ENCODE data around the gene HNF1B. TPM values are rescaled to one million over a fixed set of nuclear protein-coding genes. Genes with fewer than 3 reads are reported as not detected.

The HNF1B gene
- total and polyA plus RNA-seq, 4 donors, result 1.6 to 5.7 (median 4.5) TPM

DNA sequence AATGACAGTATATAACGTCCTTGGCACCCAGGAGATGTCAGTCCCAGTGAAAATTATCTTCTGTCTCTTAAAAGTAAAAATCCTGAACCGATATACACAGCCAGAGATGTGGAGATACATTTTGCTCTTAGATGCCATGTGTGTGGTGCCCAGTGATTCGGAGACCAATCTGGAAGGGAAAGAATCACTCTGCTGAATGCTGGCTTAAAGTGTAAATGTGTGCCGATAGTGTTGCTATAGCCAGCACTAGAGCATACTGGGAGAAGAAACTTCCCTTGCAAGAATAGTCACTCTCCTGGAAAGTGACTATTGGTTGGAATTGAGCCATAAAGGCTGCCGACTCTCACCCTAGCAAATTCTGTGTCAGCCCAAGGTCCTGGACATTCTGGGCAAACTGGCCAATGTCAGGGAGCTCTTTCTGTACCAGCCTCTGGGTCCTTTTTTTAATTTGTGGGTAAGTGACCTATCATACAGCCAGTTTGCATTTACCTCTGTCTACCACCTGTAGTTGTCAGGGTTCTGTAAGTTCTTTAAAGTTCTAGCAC lies 44.2 kb upstream of the HNF1B start:
- TF ChIP-seq HNF4A (conservative IDR thresholded peaks at IDR 0.05) (no peak), JUND (IDR thresholded peaks at IDR 0.05) (no peak), RXRA (IDR thresholded peaks at IDR 0.05) (no peak)
- no peak for DNase-seq (ENCODE audit: low spot score)
- peaks cover 0 to 15% (median 12%) of the 10 kb centered on the region in 4 donors for H3K4me1 ChIP-seq (ENCODE audit: control insufficient read depth in 4 of 4, insufficient read depth in 4 of 4, low read length in 3 of 4)
- H3K27me3 ChIP-seq (ENCODE audit: control insufficient read depth in 4 of 4, insufficient read depth in 4 of 4, low read length in 3 of 4), result no peaks in the 10 kb centered on the region
- H3K4me3 ChIP-seq (ENCODE audit: low read depth in 1 of 3, low read length in 3 of 3), result no peak overlapping the region
- no peaks in the 10 kb centered on the region for H3K9me3 ChIP-seq (ENCODE audit: control insufficient read depth in 4 of 4, low read length in 3 of 4)
- H3K36me3 ChIP-seq (ENCODE audit: control insufficient read depth in 4 of 4, insufficient read depth in 3 of 4, low read depth in 1 of 4, low read length in 3 of 4), result no peaks in the 10 kb centered on the region
- 65% methylated on average over 5 of the region's 5 CpGs for WGBS
- H3K27ac ChIP-seq (ENCODE audit: low read depth in 1 of 2, low read length in 2 of 2), result no peak overlapping the region
- no peak overlapping the region for H3K9ac ChIP-seq (ENCODE audit: low read depth in 1 of 2, low read length in 2 of 2)

DNA sequence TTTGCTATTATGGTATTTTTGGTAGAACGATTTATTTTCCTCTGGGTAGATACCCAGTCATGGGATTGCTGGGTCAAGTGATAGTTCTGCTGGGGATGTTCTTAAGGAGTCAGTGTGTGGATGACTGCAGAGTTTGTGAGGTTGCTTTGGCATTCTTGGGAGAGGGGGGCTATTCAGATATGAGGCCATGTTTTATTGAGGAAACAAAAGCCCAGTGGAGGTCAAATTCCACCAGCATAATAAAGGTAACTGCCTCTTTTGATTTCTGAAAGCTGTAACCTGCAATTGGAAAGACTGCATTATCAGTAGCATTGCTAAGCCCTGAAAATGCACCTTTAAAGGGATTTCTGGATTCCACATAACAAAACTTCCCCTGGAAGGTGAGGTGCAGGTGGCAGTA lies 43.7 kb upstream of the HNF1B start:
- Histone ChIP-seq H3K9ac (ENCODE audit: low read depth in 1 of 2, low read length in 2 of 2) (no peak overlapping the region), H3K4me1 (ENCODE audit: control insufficient read depth in 4 of 4, insufficient read depth in 4 of 4, low read length in 3 of 4) (peaks cover 0 to 15% (median 12%) of the 10 kb centered on the region in 4 donors), H3K27ac (ENCODE audit: low read depth in 1 of 2, low read length in 2 of 2) (no peak overlapping the region), H3K4me3 (ENCODE audit: low read depth in 1 of 3, low read length in 3 of 3) (no peak overlapping the region), H3K9me3 (ENCODE audit: control insufficient read depth in 4 of 4, low read length in 3 of 4) (no peaks in the 10 kb centered on the region), H3K36me3 (ENCODE audit: control insufficient read depth in 4 of 4, insufficient read depth in 3 of 4, low read depth in 1 of 4, low read length in 3 of 4) (no peaks in the 10 kb centered on the region), H3K27me3 (ENCODE audit: control insufficient read depth in 4 of 4, insufficient read depth in 4 of 4, low read length in 3 of 4) (no peaks in the 10 kb centered on the region)
- WGBS, result 83% methylated on average over 1 of the region's 1 CpG
- no peak for DNase-seq (ENCODE audit: low spot score)
- no peak for TF ChIP-seq GABPA (IDR thresholded peaks at IDR 0.05 in 1 of 2, conservative IDR thresholded peaks at IDR 0.05 in 1 of 2)
- TF ChIP-seq FOXA2 (IDR thresholded peaks at IDR 0.05), result no peak
- no peak for TF ChIP-seq EGR1 (IDR thresholded peaks at IDR 0.05; ENCODE audit: low read depth in 2 of 2)
- TF ChIP-seq RXRA (IDR thresholded peaks at IDR 0.05), result no peak
- no peak for TF ChIP-seq FOXA1 (IDR thresholded peaks at IDR 0.05)
- no peak for TF ChIP-seq HNF4A (conservative IDR thresholded peaks at IDR 0.05)
- TF ChIP-seq TAF1 (conservative IDR thresholded peaks at IDR 0.05), result no peak
- no peak for TF ChIP-seq HNF4G (IDR thresholded peaks at IDR 0.05)
- TF ChIP-seq, protein P1, sequence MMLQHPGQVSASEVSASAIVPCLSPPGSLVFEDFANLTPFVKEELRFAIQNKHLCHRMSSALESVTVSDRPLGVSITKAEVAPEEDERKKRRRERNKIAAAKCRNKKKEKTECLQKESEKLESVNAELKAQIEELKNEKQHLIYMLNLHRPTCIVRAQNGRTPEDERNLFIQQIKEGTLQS (IDR thresholded peaks at IDR 0.05), result no peak
- TF ChIP-seq, protein P2, sequence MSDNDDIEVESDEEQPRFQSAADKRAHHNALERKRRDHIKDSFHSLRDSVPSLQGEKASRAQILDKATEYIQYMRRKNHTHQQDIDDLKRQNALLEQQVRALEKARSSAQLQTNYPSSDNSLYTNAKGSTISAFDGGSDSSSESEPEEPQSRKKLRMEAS (IDR thresholded peaks at IDR 0.05), result no peak
- TF ChIP-seq, protein P3, sequence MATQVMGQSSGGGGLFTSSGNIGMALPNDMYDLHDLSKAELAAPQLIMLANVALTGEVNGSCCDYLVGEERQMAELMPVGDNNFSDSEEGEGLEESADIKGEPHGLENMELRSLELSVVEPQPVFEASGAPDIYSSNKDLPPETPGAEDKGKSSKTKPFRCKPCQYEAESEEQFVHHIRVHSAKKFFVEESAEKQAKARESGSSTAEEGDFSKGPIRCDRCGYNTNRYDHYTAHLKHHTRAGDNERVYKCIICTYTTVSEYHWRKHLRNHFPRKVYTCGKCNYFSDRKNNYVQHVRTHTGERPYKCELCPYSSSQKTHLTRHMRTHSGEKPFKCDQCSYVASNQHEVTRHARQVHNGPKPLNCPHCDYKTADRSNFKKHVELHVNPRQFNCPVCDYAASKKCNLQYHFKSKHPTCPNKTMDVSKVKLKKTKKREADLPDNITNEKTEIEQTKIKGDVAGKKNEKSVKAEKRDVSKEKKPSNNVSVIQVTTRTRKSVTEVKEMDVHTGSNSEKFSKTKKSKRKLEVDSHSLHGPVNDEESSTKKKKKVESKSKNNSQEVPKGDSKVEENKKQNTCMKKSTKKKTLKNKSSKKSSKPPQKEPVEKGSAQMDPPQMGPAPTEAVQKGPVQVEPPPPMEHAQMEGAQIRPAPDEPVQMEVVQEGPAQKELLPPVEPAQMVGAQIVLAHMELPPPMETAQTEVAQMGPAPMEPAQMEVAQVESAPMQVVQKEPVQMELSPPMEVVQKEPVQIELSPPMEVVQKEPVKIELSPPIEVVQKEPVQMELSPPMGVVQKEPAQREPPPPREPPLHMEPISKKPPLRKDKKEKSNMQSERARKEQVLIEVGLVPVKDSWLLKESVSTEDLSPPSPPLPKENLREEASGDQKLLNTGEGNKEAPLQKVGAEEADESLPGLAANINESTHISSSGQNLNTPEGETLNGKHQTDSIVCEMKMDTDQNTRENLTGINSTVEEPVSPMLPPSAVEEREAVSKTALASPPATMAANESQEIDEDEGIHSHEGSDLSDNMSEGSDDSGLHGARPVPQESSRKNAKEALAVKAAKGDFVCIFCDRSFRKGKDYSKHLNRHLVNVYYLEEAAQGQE (IDR thresholded peaks at IDR 0.05), result no peak
- TF ChIP-seq, protein P4, sequence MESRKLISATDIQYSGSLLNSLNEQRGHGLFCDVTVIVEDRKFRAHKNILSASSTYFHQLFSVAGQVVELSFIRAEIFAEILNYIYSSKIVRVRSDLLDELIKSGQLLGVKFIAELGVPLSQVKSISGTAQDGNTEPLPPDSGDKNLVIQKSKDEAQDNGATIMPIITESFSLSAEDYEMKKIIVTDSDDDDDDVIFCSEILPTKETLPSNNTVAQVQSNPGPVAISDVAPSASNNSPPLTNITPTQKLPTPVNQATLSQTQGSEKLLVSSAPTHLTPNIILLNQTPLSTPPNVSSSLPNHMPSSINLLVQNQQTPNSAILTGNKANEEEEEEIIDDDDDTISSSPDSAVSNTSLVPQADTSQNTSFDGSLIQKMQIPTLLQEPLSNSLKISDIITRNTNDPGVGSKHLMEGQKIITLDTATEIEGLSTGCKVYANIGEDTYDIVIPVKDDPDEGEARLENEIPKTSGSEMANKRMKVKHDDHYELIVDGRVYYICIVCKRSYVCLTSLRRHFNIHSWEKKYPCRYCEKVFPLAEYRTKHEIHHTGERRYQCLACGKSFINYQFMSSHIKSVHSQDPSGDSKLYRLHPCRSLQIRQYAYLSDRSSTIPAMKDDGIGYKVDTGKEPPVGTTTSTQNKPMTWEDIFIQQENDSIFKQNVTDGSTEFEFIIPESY (IDR thresholded peaks at IDR 0.05), result no peak
- TF ChIP-seq SP1 (IDR thresholded peaks at IDR 0.05), result no peak
- no peak for TF ChIP-seq RAD21 (IDR thresholded peaks at IDR 0.05)
- TF ChIP-seq NR2F2 (IDR thresholded peaks at IDR 0.05), result no peak
